Dermis blood vessel endothelial cell (primary cell): Measurements from ENCODE around the gene PPP1R37. TPM values are rescaled to one million over a fixed set of nuclear protein-coding genes. Genes with fewer than 3 reads are reported as not detected.

Experiments used
- DNase-seq: peaks from one replicate; pipeline ENCODE4 v3.0.0; 2010
- total RNA-seq: library from RNA; depleted of rRNA; stranded (reverse); fragments of >200 nt; gene quantifications from 2 replicates; pipeline ENCODE4 v1.2.3, GENCODE V29; 2014

PPP1R37 gene
- total RNA-seq, 1 donor from 2014 or later: 39.7 TPM

GRCh38 chr19:45171211-45171623 lies 78.2 kb downstream of the PPP1R37 start:
- DNase-seq: peak; percentile 71

- DNase-seq: peak; percentile 35
These were observed 79.2 kb downstream of the PPP1R37 start for GRCh38 chr19:45172173-45172572.

- no peak for DNase-seq
These were observed 79.7 kb downstream of the PPP1R37 start for GRCh38 chr19:45172611-45173208.

GRCh38 chr19:45173816-45174215 lies 80.8 kb downstream of the PPP1R37 start:
- no peak for DNase-seq

- DNase-seq: no peak
These were observed 82.8 kb downstream of the PPP1R37 start for GRCh38 chr19:45175515-45176345.

- peak; percentile 45 for DNase-seq
These were observed 84.9 kb downstream of the PPP1R37 start, which contains the start of gene TRAPPC6A for GRCh38 chr19:45177817-45178261. Gene TRAPPC6A, minus strand, starts transcription at chr19:45178237. Its CDS starts 19 bp downstream, at chr19:45178218.

GRCh38 chr19:45178262-45179071 lies 85.5 kb downstream of the PPP1R37 start, which contains the start of gene BLOC1S3:
Gene BLOC1S3, plus strand, starts transcription at chr19:45178784. Its CDS starts 513 bp downstream, at chr19:45179297.
- DNase-seq: peak; percentile 100

GRCh38 chr19:45179072-45179891 lies 86.3 kb downstream of the PPP1R37 start:
- DNase-seq: peak; percentile 54

GRCh38 chr19:45179892-45180370 lies 87.0 kb downstream of the PPP1R37 start:
- no peak for DNase-seq

- DNase-seq: no peak
These were observed 88.0 kb downstream of the PPP1R37 start for GRCh38 chr19:45180936-45181335.

- DNase-seq: no peak
These were observed 89.8 kb downstream of the PPP1R37 start for GRCh38 chr19:45182758-45183157.

- no peak for DNase-seq
These were observed 91.1 kb downstream of the PPP1R37 start for GRCh38 chr19:45184115-45184514.

GRCh38 chr19:45186509-45187334 lies 93.7 kb downstream of the PPP1R37 start:
- DNase-seq: no peak

- DNase-seq: peak; percentile 51
These were observed 94.6 kb downstream of the PPP1R37 start for GRCh38 chr19:45187421-45188100.

GRCh38 chr19:45189971-45190370 lies 97.0 kb downstream of the PPP1R37 start:
- DNase-seq: no peak

- no peak for DNase-seq
These were observed 98.4 kb downstream of the PPP1R37 start for GRCh38 chr19:45191375-45191774.

- no peak for DNase-seq
These were observed 102.8 kb downstream of the PPP1R37 start for GRCh38 chr19:45195764-45196163.
